Muscle of leg (tissue), 11 donors: ENCODE data around the gene STAM. TPM values are rescaled to one million over a fixed set of nuclear protein-coding genes. Genes with fewer than 3 reads are reported as not detected.

Experiments
- DNase-seq: peaks from one replicate; pipeline ENCODE4 v3.0.0; 2013
- H3K27ac ChIP-seq: one replicate; pipeline ENCODE4 v1.5.1; 2013; ENCODE audit warnings: mild to moderate bottlenecking, low read length, control low read depth
- H3K27me3 ChIP-seq: one replicate; pipeline ENCODE4 v1.6.1; 2013; ENCODE audit warnings: low read length; ENCODE audit not compliant: control insufficient read depth, insufficient read depth
- H3K36me3 ChIP-seq: one replicate; pipeline ENCODE4 v1.6.1; 2013; ENCODE audit warnings: low read length; ENCODE audit not compliant: control insufficient read depth, insufficient read depth
- H3K4me1 ChIP-seq: one replicate; pipeline ENCODE4 v1.6.1; 2013; ENCODE audit warnings: low read length; ENCODE audit not compliant: control insufficient read depth, insufficient read depth
- H3K4me3 ChIP-seq: one replicate; pipeline ENCODE4 v1.5.1; 2013; ENCODE audit warnings: low read length, control low read depth
- H3K9me3 ChIP-seq: replicated peaks from 2 replicates; pipeline ENCODE4 v1.6.1; 2013; ENCODE audit warnings: low read depth, low read length; ENCODE audit not compliant: control insufficient read depth
- WGBS: methylation state at CpG from one replicate; pipeline ENCODE4 v1.1.5; 2013; ENCODE audit warnings: missing lambda C conversion rate; ENCODE audit not compliant: insufficient coverage; 5-methylcytosine and 5-hydroxymethylcytosine counted together
- polyA plus RNA-seq, 8 donors: library from polyadenylated mRNA; unstranded; fragments of 120-200 nt; gene quantifications; one replicate each; pipeline versions ENCODE4 v1.2.1 to v1.2.3, GENCODE V29; 2013; ENCODE audit warnings: inconsistent platforms in 1 of 8, low replicate concordance in 1 of 8; ENCODE audit not compliant: insufficient read length in 8 of 8, insufficient read depth in 1 of 8
- total RNA-seq: library from RNA; stranded (reverse); fragments of 120-200 nt; gene quantifications from one replicate; pipeline ENCODE4 v1.2.4, GENCODE V29; 2013

STAM gene
- total and polyA plus RNA-seq, 9 donors, result 16.9 to 27.2 (median 21.8) TPM

- H3K36me3 ChIP-seq, result no peaks in the 10 kb centered on the region
- H3K9me3 ChIP-seq, result no peaks in the 10 kb centered on the region
- no CpG with 5 or more reads among the region's 3 CpGs for WGBS
- H3K27ac ChIP-seq, result no peak overlapping the region
- DNase-seq, result no peak
- H3K4me3 ChIP-seq, result no peak overlapping the region
- no peaks in the 10 kb centered on the region for H3K27me3 ChIP-seq
- peaks cover 6% of the 10 kb centered on the region for H3K4me1 ChIP-seq
Measured at GRCh38 chr10:17671307-17671706, 27.4 kb downstream of the STAM start.

- 84% methylated on average over 2 of the region's 5 CpGs for WGBS
- no peaks in the 10 kb centered on the region for H3K27me3 ChIP-seq
- DNase-seq, result no peak
- H3K36me3 ChIP-seq, result no peaks in the 10 kb centered on the region
- H3K4me1 ChIP-seq, result peaks cover 6% of the 10 kb centered on the region
- H3K4me3 ChIP-seq, result no peak overlapping the region
- no peak overlapping the region for H3K27ac ChIP-seq
- H3K9me3 ChIP-seq, result no peaks in the 10 kb centered on the region
Measured at GRCh38 chr10:17673471-17674061, 29.6 kb downstream of the STAM start.

- no peak overlapping the region for H3K27ac ChIP-seq
Measured at GRCh38 chr10:17674566-17674965, 30.6 kb downstream of the STAM start.

GRCh38 chr10:17675638-17676037 is 31.7 kb downstream of the STAM start:
- Histone ChIP-seq H3K4me3 (no peak overlapping the region), H3K27me3 (no peaks in the 10 kb centered on the region), H3K4me1 (peaks cover 6% of the 10 kb centered on the region), H3K36me3 (peaks cover 2% of the 10 kb centered on the region), H3K9me3 (no peaks in the 10 kb centered on the region), H3K27ac (no peak overlapping the region)
- WGBS, result no CpG with 5 or more reads among the region's 4 CpGs
- DNase-seq, result no peak

More at GRCh38 chr10:17674566-17674965, 30.6 kb downstream of the STAM start:
- no peaks in the 10 kb centered on the region for H3K9me3 ChIP-seq
- H3K27me3 ChIP-seq, result no peaks in the 10 kb centered on the region
- peaks cover 6% of the 10 kb centered on the region for H3K4me1 ChIP-seq
- DNase-seq, result no peak
- H3K36me3 ChIP-seq, result no peaks in the 10 kb centered on the region
- H3K4me3 ChIP-seq, result no peak overlapping the region

- Histone ChIP-seq H3K27me3 (no peaks in the 10 kb centered on the region), H3K4me3 (no peak overlapping the region), H3K36me3 (peaks cover 2% of the 10 kb centered on the region), H3K9me3 (no peaks in the 10 kb centered on the region), H3K27ac (no peak overlapping the region), H3K4me1 (peaks cover 6% of the 10 kb centered on the region)
- WGBS, result no CpG with 5 or more reads among the region's 1 CpG
- no peak for DNase-seq
Measured at GRCh38 chr10:17676919-17677318, 33.0 kb downstream of the STAM start.

- WGBS, result no CpG with 5 or more reads among the region's 2 CpGs
- no peak overlapping the region for H3K4me3 ChIP-seq
- H3K27me3 ChIP-seq, result no peaks in the 10 kb centered on the region
- peaks cover 4% of the 10 kb centered on the region for H3K36me3 ChIP-seq
- H3K9me3 ChIP-seq, result no peaks in the 10 kb centered on the region
- H3K4me1 ChIP-seq, result no peaks in the 10 kb centered on the region
- no peak overlapping the region for H3K27ac ChIP-seq
- no peak for DNase-seq
Measured at GRCh38 chr10:17682236-17682946, 38.4 kb downstream of the STAM start.

- Histone ChIP-seq H3K4me3 (no peak overlapping the region), H3K27ac (no peak overlapping the region), H3K4me1 (no peaks in the 10 kb centered on the region), H3K9me3 (no peaks in the 10 kb centered on the region), H3K36me3 (peaks cover 4% of the 10 kb centered on the region), H3K27me3 (no peaks in the 10 kb centered on the region)
- DNase-seq, result no peak
Measured at GRCh38 chr10:17683541-17683940, 39.6 kb downstream of the STAM start.

GRCh38 chr10:17684537-17684936 is 40.6 kb downstream of the STAM start:
- Histone ChIP-seq H3K4me1 (no peaks in the 10 kb centered on the region), H3K27ac (no peak overlapping the region), H3K27me3 (no peaks in the 10 kb centered on the region), H3K36me3 (peaks cover 4% of the 10 kb centered on the region), H3K4me3 (no peak overlapping the region), H3K9me3 (no peaks in the 10 kb centered on the region)
- WGBS, result no CpG with 5 or more reads among the region's 6 CpGs
- DNase-seq, result no peak

- Histone ChIP-seq H3K27me3 (no peaks in the 10 kb centered on the region), H3K27ac (no peak overlapping the region), H3K4me1 (no peaks in the 10 kb centered on the region), H3K4me3 (no peak overlapping the region), H3K9me3 (no peaks in the 10 kb centered on the region), H3K36me3 (peaks cover 4% of the 10 kb centered on the region)
- WGBS, result 93% methylated on average over 3 of the region's 3 CpGs
- no peak for DNase-seq
Measured at GRCh38 chr10:17685233-17685840, 41.4 kb downstream of the STAM start.

- DNase-seq, result no peak
- Histone ChIP-seq H3K27ac (no peak overlapping the region), H3K9me3 (no peaks in the 10 kb centered on the region), H3K27me3 (no peaks in the 10 kb centered on the region), H3K4me3 (no peak overlapping the region), H3K4me1 (no peaks in the 10 kb centered on the region), H3K36me3 (peaks cover 2% of the 10 kb centered on the region)
- 86% methylated on average over 6 of the region's 15 CpGs for WGBS
Measured at GRCh38 chr10:17687117-17687831, 43.3 kb downstream of the STAM start.
